GM18508 (cell line): Measurements from ENCODE around the gene GPR39.
"Not testable (repeated sequence)": the region's sequence is repeated elsewhere in the genome, so short reads cannot be mapped to it uniquely, and the experiment has no call there.

Experiments
- ATAC-seq: cut with Tn5 transposase; IDR thresholded peaks from one replicate; pipeline ENCODE4 v1.9.1; 2021; ENCODE audit warnings: moderate number of reproducible peaks; ENCODE audit not compliant: insufficient read depth, unreplicated experiment

The GPR39 gene

DNA sequence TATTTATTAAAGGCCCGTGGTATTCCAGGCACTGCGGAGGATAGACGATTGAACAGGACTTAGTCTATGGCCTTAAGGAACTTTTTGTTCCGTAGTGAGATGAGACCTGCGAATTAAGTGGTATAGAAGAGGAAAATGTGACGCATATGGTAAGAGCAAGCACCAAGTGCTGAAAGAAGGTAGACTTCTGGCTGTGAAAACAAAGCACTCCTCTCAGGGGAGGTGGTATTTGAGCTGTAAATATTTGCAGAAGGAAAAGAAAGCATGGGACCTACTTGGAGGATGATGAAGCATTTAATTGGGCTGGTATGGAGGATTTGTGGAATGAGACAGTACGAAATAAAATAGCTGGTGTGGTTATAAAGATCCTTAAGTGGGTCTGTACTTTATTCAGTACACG, 62.5 kb downstream of the GPR39 start:
- ATAC-seq: no peak

DNA sequence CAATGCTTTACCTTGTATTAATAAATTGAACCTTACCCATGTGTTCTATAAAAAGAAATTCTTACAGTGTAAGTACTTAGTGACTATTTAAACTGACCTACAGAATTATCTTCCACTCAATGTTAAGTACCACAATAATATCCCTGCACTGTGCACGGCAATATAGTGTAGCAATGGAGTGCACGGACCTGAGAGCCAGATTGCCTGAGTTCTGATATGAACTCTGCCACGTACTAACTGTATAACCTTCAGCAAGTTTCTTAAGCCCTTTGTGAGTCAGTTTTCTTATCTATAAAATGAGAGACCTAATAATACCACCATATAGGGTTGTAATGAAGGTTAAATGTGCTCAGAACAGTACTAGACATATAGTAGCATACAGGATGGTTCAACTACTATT, 66.2 kb downstream of the GPR39 start:
- ATAC-seq: no peak

DNA sequence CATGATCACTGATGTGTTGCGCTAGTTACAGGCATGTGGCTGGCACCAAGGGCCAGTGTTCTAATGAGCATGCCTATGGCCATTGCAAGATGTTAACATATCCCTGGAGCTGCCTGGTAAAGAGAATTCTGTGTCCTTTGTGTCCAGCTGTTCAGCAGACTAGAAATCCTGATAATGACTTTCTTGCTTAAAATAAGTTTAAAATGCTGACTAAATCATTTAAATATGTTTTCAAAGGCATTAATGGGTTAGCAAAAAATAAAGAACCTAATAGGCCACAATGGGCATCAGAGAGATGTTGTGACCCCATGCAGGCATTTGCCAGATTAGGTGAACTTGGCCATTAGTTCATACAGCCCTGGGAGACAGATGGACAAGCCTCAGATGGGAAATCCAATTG, 67.5 kb downstream of the GPR39 start:
- ATAC-seq: no peak

DNA sequence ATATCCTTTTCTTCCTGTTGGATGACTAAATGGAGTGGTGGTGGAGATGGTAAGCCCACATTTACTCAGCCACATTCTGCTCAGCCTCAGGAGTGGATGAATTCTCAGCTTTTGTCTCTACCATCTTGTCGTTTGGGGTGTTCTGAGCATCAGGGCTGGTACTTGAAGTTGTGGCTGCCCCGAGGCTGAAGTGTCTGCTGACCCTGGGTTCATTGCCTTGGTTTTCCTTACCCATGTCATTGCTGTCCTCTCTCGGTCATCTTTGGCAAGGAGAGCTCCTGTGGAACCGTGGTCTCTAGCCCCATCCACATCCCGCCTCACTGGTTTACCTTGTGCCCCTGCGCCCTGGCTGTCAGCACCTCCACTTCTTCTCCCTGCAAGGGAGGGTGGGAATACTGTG, 71.9 kb downstream of the GPR39 start:
- no peak for ATAC-seq

DNA sequence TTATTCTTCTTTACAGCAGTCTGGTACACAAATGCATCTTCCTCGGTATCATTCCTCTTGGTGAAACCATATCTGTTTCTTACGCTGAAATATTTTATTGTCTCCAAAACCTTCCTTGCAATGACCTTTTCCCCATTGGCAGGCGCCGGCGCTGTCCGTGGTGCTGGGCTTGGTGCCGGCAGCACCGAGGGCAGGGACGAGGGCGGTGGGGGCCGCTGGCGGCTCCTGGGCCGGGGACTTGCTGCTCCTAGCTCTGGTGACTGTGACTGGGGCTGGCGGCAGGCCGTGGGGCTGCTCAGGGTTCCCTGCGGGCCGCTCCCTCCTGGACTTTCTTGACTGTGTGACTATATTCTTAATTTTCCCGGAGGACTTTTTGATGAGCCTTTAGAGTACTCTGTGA, 72.5 kb downstream of the GPR39 start:
- ATAC-seq: no peak

DNA sequence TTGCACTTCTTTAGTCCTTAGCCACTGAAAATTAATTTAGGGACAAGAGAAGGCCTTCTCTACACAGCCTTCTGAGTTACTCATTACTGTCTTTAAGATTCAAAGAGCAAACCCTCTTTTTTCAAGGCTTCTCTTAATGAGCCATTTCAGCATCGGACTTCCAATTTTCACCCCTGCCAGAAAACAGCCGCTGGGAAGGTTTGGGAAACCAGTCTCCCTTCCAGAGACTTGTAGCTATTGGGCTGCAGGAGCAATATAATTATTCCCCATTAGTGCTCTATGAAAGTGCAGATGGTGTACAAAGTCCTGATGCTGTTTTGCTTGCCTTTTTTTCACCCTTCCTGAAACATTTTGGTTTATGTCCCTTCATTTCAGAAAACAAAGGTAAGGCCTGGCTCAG, 79.3 kb downstream of the GPR39 start:
- no peak for ATAC-seq

DNA sequence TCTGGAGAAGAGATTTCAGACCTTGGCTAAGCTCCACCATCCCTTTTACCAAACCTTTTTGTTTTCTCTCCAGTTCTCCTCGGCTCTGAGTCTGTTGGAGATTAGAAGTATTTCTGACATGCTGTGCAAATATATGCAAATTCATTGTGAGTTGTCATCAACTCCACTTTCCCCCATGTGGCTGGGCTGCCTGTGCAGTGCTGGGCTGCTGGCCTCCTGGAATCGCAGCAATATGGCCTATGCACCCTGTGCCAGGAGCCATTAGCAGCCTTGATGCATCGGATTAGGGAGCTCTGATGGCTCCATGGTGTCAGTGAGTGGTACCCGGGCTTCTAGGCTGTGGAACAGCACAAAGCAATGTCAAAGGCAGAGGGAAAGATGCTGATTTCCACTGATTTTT, 80.0 kb downstream of the GPR39 start:
- no peak for ATAC-seq

DNA sequence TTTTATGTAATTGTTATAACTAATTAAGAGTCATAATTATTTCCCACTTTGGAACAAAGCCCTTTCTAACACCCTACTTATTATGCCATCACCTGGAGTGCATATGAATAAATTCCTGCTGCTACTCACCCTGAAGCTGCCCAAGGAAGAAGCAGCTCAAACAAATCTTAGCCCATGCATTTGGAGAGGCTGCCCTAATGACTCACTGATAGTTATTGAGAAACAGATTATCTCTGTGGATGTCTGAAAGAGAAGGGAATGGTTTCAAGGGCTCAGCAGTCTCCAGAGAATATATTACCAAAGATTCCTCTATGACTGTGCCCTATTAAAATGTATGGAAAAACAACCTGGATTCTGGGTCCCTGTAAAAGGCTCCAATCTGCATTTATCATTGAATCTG, 81.0 kb downstream of the GPR39 start:
- no peak for ATAC-seq

DNA sequence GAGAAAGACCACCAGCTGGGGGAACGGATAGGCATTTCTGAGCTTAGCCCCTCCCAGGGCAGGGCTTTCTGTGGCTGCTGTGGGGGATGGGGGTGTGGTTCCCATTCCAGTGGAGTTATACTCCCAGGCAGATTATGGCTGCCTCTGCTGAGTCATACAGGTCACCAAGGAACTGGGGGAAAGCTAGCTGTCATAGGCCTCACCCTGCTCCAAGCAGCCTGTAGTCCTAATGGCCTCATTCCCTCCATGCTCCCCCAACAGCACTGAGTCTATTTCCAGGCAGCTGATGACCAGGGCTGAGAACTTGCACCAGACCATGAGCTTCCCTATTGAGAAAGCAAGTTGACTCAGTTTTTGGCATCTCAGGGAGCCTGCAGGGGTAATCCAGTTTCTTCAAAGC, 87.1 kb downstream of the GPR39 start:
- no peak for ATAC-seq

DNA sequence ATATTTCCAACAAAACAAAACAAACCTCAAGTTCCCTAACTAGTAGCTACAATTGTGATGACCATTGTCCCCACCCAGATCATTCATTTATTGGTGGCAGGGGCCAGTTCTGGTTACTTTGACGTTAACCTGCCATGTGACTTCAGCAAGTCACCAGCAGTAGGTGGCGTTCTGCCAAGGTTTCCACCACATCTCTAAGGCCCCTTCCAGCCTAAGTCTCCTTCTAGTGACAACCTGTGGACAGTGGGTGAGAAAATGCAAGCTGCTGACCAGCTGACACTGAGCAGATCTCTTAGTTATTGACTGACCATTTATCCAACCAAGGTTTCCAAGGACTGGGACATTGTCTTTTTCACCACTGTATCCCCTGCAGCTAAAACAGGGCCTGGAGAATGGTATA, 98.4 kb downstream of the GPR39 start:
- ATAC-seq: no peak

DNA sequence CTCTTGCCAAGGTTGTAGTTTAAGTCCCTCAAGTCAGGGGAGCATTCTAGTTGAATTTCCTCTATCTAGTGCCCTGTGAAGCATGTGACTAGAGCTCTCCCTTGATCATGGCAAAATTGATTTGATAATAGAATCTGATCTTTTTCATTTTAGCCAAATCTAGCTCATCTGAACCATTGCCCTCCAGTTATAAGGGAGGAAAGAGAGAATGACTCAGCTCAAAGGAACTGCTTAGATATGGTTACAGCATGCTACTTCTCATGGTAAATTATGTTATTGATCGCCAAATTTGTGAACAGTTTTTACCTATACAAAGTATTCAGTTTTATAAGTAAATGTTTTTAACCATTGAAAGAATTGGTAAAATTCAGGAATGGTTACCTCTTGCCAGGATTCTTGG, 100.8 kb downstream of the GPR39 start:
- ATAC-seq: no peak

DNA sequence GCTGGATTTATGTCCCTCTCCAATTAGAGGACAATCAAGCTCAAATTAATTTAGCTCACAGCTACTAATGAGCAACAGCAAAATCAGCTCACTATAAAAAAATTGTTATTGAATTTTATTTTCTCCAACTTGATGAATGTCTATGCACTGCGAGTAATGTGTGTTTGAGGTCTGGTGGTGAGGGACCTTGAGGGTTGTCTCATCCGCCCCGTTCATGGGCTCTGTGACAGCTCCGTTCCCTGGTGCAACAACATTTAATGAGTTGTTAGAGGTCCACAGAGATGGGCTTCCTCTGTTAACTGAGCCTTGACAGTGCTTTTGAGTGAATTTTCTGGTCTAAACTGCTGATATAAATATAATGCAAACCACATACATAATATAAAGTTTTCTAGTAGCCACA, 101.7 kb downstream of the GPR39 start:
- ATAC-seq: no peak

DNA sequence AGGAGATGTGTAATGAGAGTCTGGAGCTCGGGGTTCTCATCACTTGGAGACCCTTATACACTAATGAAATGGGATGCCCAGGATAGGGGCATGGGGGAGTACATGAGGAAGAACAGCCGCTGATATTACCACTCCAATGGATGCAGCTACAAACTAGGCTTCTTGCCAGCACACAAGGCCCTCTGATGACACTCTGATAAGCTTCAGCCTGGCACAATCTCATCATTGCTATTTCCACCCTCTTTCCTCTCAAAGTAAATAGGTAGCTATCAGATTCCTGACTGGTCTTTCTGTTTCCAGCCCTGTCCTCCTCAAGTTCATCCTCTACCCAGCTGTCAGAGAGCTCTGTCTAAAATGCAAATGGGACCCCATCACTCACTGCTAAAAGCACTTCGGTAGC, 103.0 kb downstream of the GPR39 start:
- ATAC-seq: no peak

DNA sequence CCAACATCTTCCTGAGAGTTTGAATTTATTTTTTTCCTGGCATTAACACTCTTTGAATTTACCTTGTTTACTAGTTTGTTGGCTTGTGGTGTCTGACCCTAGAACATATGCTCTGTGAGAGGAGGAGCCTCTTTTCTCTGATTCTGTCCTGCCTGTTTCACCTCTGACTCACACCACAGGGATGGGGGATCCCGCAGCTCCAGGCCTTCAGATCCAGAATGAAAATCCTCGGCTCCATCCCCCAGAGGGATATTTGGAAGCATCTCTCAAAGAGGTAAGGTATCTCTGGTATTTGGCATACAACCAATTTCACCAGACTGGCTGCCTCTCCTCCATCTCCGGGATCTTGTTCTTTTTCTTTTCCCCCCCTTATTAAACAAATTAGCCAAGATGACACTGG, 104.7 kb downstream of the GPR39 start:
- ATAC-seq: no peak

DNA sequence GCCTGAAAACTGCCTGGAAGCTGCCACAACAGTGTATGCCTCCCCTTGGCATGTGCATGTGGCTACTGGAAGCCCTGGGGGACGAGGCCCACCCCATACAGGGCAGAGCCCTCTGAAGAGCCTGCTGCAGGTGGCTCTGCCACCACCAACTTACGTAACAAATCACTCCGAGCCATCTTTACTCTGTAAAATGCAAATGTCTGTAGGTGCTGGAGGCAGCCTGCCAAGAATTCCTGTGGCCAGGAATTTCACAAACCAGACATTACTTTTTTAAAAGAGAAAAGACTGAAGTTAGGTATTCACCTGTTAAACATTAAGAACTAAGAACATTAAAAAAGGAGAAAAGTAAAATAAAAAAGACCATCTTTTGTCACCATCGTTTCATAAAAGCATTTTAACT, 106.3 kb downstream of the GPR39 start:
- ATAC-seq: no peak

DNA sequence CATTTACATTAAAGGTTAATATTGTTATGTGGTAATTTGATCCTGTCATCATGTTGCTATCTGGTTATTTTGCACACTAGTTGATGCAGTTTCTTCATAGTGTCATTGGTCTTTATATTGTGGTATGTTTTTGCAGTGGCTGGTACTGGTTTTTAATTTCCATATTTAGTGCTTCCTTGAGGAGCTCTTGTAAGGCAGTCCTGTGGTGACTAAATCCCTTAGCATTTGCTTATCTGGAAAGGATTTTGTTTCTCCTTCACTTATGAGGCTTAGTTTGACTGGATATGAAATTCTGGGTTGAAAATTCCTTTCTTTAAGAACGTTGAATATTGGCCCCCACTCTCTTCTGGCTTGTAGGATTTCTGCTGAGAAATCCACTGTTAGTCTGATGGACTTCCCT, 120.5 kb downstream of the GPR39 start:
- ATAC-seq: not testable (repeated sequence)

DNA sequence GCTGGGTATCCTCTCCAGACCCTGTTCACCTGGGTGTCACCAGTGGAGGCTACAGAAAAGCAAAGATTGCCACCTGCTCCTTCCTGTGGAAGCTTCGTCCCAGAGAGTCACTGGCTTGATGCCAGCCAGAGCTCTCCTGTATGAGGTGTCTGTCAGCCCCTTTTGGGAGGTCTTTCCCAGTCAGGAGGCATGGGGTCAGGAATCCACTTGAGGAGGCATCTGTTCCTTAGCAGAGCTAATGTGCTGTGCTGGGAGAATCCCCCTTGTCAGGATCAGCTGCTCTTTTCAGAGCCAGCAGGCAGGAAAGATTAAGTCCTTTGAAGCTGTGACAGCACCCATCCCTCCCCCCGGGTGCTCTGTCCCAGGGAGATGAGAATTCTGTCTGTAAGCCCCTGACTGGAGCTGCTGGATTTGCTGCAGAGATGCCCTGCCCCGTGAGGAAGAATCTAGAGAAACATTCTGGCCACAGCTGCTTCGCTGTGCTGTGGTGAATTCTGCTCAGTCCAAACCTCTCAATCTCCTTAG, 121.8 kb downstream of the GPR39 start:
- ATAC-seq: no peak

DNA sequence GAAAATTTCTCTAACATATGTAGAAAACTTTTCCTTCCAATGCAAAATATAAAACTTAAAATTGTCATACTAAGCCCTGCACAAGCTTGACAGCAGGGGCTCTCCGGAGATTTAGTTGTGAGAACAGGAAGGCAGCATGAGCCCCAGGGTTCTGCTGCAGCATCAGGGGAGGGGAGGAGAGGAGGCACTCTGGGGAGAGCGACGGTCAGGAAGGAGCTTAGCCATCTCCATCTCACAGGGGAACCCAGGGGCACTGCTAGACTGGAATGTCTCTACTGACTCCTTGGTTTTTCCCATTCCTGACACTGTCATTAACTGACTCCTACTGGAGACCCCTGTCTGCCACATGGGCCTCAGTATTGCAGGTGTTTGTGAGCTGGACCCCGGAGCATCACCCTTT, 123.6 kb downstream of the GPR39 start:
- no peak for ATAC-seq

DNA sequence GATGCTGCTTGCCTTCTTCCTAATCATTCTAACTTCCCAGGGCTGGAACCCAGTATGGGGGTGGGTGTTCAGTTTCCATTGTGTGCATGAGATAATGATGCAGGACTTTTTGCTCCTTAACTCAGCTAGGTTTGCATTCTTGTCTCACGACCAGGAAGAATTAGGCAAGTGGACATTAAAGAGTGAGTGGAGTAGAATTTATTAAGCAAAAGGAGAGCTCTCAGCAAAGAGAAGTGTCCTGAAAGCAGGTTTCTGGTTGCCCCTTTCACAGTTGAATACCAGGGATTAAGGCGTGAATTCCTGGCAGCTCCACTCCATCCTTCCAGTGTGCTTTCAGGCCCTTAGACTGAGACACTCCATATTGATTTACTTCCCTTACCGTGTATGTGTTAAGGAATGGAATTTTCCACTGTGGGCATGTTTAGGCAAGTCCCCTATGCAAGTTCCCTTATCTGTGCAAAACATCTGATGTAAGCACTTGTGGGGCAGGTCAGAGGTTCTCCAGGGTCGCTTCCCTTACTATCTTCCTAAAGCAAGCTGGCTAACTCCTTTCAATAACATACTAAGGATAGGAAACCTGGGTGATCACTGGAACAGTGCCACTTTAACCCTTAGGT, 126.5 kb downstream of the GPR39 start:
- ATAC-seq: no peak

DNA sequence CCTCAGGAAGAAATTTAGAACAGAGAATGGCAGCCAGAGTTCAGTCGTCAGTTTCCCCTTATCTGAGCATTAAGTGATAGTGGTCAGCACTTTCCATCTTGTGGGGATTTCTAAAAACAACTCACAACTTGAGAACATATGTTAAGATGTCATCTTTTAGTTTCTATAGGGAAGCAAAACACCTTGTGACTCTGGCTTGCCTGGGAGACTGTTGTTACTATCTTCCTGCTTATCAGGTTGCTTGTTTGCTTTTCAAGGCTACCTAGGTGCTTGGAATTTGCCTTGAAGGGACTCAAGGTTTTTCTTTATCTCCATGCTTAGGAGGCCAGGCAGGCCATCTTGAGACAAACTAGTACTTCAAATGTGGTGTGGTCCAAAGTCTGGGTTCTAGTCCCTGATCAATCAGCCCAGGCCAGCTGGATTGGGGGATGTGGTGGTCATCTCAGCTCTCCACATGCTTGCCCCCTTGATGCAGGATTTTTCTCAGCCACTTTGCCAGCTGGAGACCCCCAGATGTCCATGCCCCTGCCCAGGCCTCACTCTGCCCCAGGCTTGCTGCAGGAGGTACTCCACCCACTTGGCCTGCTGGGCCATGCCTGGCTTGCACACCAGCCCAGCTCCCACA, 127.5 kb downstream of the GPR39 start:
- ATAC-seq: no peak

DNA sequence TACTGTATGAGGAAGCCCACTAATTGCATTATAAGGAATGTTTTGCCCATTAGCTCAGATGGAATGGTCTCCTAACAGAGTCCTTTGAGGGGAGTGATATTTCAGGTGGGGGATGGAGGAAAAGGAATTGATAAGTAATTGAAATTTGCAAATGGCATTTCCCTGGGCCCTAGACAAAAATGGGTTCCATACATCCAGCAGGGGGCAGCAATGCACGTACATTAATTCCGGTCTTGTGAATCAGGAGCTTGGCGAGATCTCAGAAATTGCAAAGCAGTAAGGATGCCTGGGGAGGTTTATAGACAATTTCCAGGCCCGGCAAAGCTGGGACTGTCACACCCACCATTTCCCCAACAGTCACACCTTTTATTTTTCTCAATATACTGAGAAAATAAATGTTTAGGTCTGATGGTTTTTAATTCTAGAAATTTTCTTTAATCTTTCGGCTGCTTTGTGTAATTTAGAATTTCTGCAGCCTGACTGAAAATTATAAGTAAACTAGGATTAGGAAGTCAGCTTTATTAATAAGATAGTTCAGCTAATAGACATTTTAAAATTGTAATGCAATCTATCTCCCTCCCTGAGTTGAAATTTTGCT, 130.6 kb downstream of the GPR39 start:
- peak; percentile 50 for ATAC-seq
